Osteoblast (primary cell): ENCODE data around the gene AHNAK. TPM values are rescaled to one million over a fixed set of nuclear protein-coding genes. Genes with fewer than 3 reads are reported as not detected.
"Not testable (repeated sequence)": the region's sequence is repeated elsewhere in the genome, so short reads cannot be mapped to it uniquely, and the experiment has no call there.

Source experiments
- DNase-seq: peaks from one replicate; pipeline ENCODE4 v3.0.0; 2011; ENCODE audit warnings: low spot score, mixed read lengths; ENCODE audit not compliant: insufficient read length; ENCODE audit errors: missing footprints
- H2AFZ ChIP-seq: 2 replicates; pipeline ENCODE4 v1.6.0; 2011; ENCODE audit warnings: mild to moderate bottlenecking, low read length
- H3K27ac ChIP-seq: 2 replicates; pipeline ENCODE4 v1.5.1; 2011; ENCODE audit warnings: mild to moderate bottlenecking, low read depth, low read length, moderate library complexity
- H3K27me3 ChIP-seq: 2 replicates; pipeline ENCODE4 v1.6.0; 2012; ENCODE audit warnings: mild to moderate bottlenecking, control low read depth, inconsistent platforms, low read length, moderate library complexity; ENCODE audit not compliant: insufficient read depth
- H3K36me3 ChIP-seq: 2 replicates; pipeline ENCODE4 v1.5.1; 2011; ENCODE audit warnings: mild to moderate bottlenecking, low read length, control low read depth, moderate library complexity; ENCODE audit not compliant: insufficient read depth
- H3K4me1 ChIP-seq: 2 replicates; pipeline ENCODE4 v1.5.1; 2011; ENCODE audit warnings: mild to moderate bottlenecking, low read length, control low read depth, moderate library complexity; ENCODE audit not compliant: insufficient read depth
- H3K4me2 ChIP-seq: 2 replicates; pipeline ENCODE4 v1.6.0; 2011; ENCODE audit warnings: mild to moderate bottlenecking, low read length; ENCODE audit not compliant: insufficient read depth
- H3K4me3 ChIP-seq: fragments of 200-600 bp; sonication (generic); 3 replicates; pipeline ENCODE4 v1.5.1; 2012; ENCODE audit warnings: mild to moderate bottlenecking, low read length, inconsistent platforms; ENCODE audit not compliant: insufficient read depth
- H3K79me2 ChIP-seq: 2 replicates; pipeline ENCODE4 v1.6.0; 2012; ENCODE audit warnings: mild to moderate bottlenecking, low read length, control low read depth, inconsistent platforms; ENCODE audit not compliant: insufficient read depth
- H3K9me3 ChIP-seq: 2 replicates; pipeline ENCODE4 v1.5.1; 2011; ENCODE audit warnings: low read depth, low read length, control low read depth
- H4K20me1 ChIP-seq: 2 replicates; pipeline ENCODE4 v1.6.0; 2012; ENCODE audit warnings: mild to moderate bottlenecking, low read length, control low read depth; ENCODE audit not compliant: insufficient read depth
- CTCF ChIP-seq: IDR thresholded peaks from 2 replicates; pipeline ENCODE4 v1.5.1; 2011; ENCODE audit warnings: mild to moderate bottlenecking, low read depth, low read length, moderate library complexity; ENCODE audit errors: extremely low read depth
- total RNA-seq: library from RNA; depleted of rRNA; stranded (reverse); fragments of >200 nt; gene quantifications from 2 replicates; pipeline ENCODE4 v1.2.3, GENCODE V29; 2012

Gene AHNAK
- total RNA-seq, 1 donor, result 720 TPM

GRCh38 chr11:62567018-62567633, 20.5 kb upstream of the AHNAK start:
- H3K4me1 ChIP-seq, result peaks cover 11% of the 10 kb centered on the region
- peaks cover 44% of the 10 kb centered on the region for H4K20me1 ChIP-seq
- peak; percentile 13 for DNase-seq
- no peak for TF ChIP-seq CTCF
- peaks cover 82% of the 10 kb centered on the region for H3K79me2 ChIP-seq
- no peak overlapping the region for H3K4me3 ChIP-seq
- H3K36me3 ChIP-seq, result peaks cover 86% of the 10 kb centered on the region
- H3K27ac ChIP-seq, result no peak overlapping the region
- H3K4me2 ChIP-seq, result no peak overlapping the region
- H3K27me3 ChIP-seq, result no peaks in the 10 kb centered on the region
- H2AFZ ChIP-seq, result no peak overlapping the region
- no peaks in the 10 kb centered on the region for H3K9me3 ChIP-seq

GRCh38 chr11:62566247-62566646, 19.6 kb upstream of the AHNAK start:
- H3K36me3 ChIP-seq, result peaks cover 85% of the 10 kb centered on the region
- TF ChIP-seq CTCF, result no peak
- no peaks in the 10 kb centered on the region for H3K27me3 ChIP-seq
- H3K4me2 ChIP-seq, result no peak overlapping the region
- peaks cover 73% of the 10 kb centered on the region for H3K79me2 ChIP-seq
- peaks cover 38% of the 10 kb centered on the region for H4K20me1 ChIP-seq
- no peaks in the 10 kb centered on the region for H3K9me3 ChIP-seq
- no peak for DNase-seq
- no peak overlapping the region for H3K4me3 ChIP-seq
- peaks cover 5% of the 10 kb centered on the region for H3K4me1 ChIP-seq
- no peak overlapping the region for H3K27ac ChIP-seq
- H2AFZ ChIP-seq, result no peak overlapping the region

GRCh38 chr11:62565100-62565802, 18.6 kb upstream of the AHNAK start:
- H3K9me3 ChIP-seq, result no peaks in the 10 kb centered on the region
- no peaks in the 10 kb centered on the region for H3K27me3 ChIP-seq
- H4K20me1 ChIP-seq, result peaks cover 36% of the 10 kb centered on the region
- H3K27ac ChIP-seq, result no peak overlapping the region
- TF ChIP-seq CTCF, result no peak
- H3K36me3 ChIP-seq, result peaks cover 76% of the 10 kb centered on the region
- H2AFZ ChIP-seq, result no peak overlapping the region
- H3K79me2 ChIP-seq, result peaks cover 63% of the 10 kb centered on the region
- H3K4me2 ChIP-seq, result no peak overlapping the region
- H3K4me3 ChIP-seq, result no peak overlapping the region
- H3K4me1 ChIP-seq, result peaks cover 13% of the 10 kb centered on the region
- DNase-seq, result no peak

- H3K79me2 ChIP-seq, result peaks cover 45% of the 10 kb centered on the region
- H3K9me3 ChIP-seq, H2AFZ ChIP-seq, H3K4me2 ChIP-seq, H3K4me3 ChIP-seq, H3K27ac ChIP-seq, DNase-seq, H3K27me3 ChIP-seq: not testable (repeated sequence)
- peaks cover 23% of the 10 kb centered on the region for H3K4me1 ChIP-seq
- H3K36me3 ChIP-seq, result peaks cover 77% of the 10 kb centered on the region
- H4K20me1 ChIP-seq, result peaks cover 39% of the 10 kb centered on the region
Observed at GRCh38 chr11:62561677-62562230, 15.1 kb upstream of the AHNAK start.
